Activated CD4-positive, alpha-beta T cell treated with anti-CD3 and anti-CD28 coated beads, Interleukin-2, amount 50 U/mL, for 1 hour (primary cell): Measurements from ENCODE around the gene CRTC3.
"Not testable (repeated sequence)": the region's sequence is repeated elsewhere in the genome, so short reads cannot be mapped to it uniquely, and the experiment has no call there.

Experiments used
- DNase-seq: peaks from one replicate; pipeline ENCODE4 v3.0.0-alpha.2; 2020

CRTC3 gene

DNA sequence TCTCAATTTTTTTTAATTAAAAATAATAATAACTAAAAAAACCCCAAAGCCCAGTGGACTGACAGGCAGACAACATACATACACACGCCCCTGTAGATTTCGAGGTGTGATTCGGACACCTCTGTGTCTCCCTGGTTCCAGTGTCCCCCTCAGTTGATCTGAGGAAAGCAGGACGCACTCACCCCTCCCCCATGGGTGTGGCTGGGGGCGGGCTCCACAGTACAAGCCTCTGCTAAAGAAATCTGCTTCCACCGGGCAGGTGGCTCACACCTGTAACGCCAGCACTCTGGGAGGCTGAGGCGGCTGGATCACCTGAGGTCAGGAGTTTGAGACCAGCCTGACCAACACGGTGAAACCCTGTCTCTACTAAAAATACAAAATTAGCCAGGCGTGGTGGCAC, 153.6 kb downstream of the CRTC3 start:
- DNase-seq = no peak

DNA sequence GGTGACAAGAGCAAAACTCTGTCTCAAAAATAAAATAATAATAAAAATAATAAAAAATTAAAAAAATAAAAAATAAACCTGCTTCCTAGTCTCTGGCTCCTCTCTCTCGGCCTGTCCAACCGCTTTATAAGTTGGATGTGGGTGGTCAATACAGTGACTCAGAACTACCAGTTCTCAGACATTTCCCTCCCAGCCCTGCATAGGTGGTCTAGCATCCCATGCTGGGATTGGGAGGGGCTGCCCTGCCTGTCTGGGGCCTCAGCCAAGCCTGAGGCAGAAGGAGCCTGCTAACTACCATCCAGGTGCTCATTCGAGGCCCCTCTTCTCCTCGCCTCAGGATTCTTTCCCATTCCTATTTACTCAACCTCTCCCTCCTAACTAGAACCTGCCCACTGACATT, 154.2 kb downstream of the CRTC3 start:
- no peak for DNase-seq

DNA sequence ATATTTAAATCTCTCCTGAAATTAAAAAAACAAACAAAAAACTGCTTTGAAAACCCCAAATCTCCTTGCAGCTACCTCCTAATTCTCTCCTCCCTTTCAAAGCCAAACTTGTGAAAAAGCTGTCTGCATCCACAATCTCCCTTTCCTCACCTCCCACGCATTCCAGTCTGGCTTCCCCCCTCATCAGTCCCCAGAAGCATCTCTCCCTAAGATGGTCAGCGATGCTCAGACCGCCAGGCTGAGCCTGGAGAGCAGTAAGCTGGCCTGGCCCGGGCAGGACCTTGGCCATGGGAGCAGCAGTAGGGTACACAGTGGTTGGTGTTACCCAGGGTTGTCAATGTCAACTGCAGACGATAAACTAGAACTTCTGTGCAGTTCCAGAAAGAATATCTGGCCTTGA, 154.6 kb downstream of the CRTC3 start:
- no peak for DNase-seq

DNA sequence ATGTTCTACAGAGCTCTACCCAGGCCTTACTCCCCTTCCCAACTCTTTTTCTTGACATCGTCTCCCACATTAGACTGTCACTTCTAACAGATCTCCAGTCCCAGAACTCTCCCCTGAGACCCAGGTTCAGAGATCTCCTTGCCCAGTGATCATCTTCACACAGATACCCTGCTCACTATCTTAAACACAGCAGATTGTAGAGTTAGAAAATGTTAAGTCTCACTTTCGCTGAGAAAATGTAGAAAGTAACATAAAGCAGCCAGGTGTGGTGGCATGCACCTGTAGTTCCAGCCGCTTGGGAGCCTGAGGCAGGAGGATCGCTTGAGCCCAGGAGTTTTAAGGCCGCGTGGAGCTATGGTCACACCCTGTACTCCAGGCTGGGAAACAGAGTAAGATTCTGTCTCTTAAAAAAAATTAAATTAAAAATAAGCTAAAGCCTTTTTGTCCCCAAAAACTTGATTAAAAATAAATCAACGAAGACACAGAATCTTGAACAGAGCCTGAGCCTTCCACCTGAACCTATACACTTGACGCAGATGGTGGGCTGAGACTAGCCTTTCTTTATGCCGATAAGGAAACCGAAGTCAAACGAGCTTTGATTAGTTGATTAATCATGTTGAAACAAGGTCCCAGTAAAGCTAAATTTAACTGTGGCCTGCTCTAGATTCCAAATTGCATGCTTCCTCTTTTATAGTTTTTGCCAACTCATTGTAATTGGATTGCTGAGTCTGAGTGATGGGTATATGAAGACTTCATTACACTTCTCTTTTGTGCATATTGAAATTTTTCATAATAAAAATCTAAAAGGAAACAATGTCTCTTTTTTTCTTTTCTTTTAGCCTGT, 156.1 kb downstream of the CRTC3 start:
- DNase-seq = no peak

DNA sequence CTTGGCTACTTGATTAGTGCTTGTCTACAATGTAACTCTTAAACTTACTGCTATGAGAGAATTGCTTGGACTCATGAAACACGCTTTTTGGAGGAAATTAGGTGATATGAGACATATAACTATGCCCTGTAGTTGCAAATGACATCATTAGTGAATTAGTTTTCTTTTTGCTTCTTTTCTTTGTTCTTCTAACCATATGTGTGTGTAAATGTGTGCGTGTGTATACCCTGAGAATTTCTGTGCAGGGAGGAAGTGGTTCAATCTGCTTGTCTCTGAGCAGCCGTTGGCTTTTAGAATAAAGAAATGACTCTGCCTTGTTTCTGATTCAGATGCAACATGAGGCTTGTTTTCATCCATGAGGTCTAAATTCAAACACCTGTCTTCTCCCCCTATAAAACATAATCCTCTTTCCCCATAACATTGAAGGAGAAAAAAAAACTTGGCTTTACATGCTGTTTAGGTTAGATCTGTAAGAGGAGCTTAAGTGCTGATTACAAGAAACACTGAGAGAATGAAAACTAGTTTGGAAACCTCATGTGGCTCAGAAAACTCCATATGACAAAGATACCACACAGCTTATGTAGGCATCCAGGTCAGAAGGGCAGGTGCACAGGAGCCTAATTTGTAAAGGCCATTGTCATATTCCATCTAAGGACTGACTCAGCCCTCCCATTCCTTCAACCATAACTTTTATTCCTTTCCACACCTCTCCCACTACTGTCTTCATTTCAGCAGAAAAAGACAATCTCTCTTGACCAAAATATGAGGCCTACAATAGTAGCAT, 156.9 kb downstream of the CRTC3 start:
- no peak for DNase-seq

DNA sequence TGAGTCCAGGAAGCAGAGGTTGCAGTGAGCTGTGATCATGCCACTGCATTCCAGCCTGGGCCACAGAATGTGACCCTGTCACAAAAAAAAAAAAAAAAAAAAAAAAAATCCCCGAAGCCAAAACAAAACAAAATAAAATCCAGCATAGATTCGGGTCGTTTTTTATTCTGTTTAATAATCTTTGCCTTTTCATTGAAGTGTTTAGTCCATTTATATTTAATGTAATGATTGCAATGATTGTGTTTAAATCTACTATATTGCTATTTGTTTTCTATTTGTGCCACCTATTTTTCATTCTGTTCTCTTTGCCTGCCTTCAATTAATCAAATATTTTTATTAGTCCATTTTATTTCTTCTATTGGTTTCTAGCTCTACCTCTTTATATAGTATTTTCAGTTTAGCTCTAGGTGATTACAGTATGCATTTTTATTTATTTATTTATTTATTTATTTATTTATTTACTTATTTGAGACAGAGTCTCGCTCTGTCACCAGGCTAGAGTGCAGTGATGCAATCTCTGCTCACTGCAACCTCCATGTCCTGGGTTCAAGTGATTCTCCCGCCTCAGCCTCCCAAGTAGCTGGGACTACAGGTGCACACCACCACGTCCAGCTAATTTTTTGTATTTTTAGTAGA, 159.7 kb downstream of the CRTC3 start:
- not testable (repeated sequence) for DNase-seq

DNA sequence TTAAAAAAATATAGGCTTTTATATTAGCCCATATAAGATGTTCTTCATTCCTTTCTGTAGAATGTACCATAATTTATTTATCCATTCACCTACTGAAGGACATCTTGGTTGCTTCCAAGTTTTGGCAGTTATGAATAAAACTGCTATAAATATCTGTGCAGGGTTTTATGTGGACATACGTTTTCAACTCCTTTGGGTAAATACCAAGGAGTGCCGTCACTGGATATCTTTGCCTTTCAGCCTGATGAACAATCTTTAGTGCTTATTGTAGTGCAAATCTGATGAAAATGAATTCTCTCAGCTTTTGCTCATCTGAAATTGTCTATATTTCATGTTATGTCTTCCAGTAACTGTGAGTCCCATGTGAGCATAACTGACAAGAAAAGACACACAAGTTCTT, 160.9 kb downstream of the CRTC3 start:
- DNase-seq = no peak

DNA sequence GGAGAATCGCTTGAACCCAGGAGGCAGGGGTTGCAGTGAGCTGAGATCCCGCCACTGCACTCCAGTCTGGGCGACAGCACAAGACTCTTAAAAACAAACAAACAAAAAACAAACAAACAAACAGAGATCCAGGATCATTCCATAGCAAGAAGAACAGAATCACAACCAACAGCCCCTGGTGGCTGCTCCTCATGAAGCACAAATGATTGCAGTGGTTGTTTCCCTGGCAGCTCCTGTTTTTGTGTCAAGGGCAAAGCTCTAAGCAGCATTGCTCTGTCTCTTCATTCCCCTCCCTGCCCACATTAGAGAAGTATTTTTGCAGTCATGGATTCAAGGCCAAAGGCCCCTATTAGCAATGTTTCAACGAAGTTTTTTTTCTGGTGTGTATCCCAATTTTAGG, 161.6 kb downstream of the CRTC3 start:
- DNase-seq = no peak

DNA sequence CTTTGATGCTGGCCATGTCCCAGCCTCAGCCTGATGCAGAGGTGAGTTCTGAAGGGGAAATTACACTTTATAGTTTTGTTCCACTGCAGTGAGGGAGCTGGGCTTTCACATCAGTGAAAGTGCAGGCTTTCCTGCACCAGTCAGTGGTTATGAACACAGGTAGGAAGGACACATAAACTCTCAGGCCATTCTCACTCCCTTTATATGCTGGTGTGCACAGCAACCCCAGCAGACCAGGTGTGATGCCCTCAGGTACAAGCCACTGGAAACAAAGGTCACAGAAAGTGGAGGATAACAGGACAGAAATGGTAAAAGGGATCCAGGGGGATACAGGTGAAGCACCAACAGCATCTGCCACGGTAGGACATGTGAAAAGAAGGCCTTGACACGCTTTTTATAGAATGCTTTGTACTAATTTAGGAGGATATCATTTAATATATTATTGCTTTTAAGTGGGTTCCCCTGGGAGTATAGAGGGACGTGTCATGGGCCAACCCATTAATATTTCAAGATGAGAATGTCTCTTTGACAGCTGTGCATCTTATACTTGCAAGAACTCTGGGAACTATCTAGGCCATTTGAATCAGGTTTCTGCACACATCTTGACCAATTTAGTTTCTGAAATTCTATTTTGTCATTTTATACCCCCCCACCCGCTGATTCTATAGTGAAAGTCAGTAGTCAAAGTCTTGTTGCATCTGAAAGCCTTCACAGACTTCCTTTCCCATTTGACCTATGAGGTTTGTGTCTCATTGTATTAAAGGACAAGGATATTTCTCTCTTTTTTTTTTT, 162.5 kb downstream of the CRTC3 start:
- no peak for DNase-seq
